HG03469 (cell line): ENCODE data around the gene ACSF3.

Experiments used
- ATAC-seq: cut with Tn5 transposase; IDR thresholded peaks from one replicate; pipeline ENCODE4 v1.9.1; 2021; ENCODE audit warnings: mild to moderate bottlenecking, moderate library complexity, moderate number of reproducible peaks; ENCODE audit not compliant: unreplicated experiment

ACSF3 gene

DNA sequence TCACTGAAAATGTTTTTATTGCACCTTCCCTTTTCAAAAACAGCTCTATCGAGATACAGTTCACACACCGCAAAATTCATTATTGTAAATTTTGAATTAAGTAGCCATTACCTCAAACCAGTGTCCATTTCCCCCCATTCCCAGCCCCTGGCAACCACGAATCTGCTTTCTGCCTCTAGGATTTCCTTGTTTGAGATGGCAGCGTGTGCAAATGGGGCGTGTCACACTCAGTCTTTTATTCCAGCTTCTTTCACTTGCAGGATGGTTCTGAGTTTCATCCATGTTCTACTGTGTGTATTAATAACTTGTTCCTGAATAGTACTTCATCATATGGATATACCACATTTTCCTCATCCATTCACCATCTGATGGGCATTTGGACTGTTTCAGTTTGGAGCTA lies 14.8 kb downstream of the ACSF3 start:
- ATAC-seq: no peak

- ATAC-seq: no peak
Observed at GRCh38 chr16:89110641-89111040, 17.0 kb downstream of the ACSF3 start.

DNA sequence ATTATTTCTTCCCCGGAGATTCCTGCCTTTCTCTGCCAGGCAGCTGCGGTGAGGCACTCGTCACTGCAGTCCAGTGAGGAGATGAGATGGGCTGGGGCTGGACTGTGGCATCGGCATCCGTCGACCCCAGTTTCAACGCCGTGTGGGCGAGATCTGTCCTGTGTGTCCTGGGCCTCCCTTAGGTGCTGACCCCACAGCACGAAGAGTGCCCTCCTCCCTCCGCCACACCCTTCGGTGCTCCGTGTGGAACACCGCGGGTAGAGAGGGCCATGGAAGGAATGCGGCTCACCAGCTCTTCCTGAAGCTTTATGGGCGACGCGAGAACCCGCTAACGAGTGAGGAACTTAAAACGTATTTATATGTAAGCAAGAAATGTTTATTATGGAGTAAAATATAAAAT lies 17.6 kb downstream of the ACSF3 start:
- ATAC-seq: no peak

DNA sequence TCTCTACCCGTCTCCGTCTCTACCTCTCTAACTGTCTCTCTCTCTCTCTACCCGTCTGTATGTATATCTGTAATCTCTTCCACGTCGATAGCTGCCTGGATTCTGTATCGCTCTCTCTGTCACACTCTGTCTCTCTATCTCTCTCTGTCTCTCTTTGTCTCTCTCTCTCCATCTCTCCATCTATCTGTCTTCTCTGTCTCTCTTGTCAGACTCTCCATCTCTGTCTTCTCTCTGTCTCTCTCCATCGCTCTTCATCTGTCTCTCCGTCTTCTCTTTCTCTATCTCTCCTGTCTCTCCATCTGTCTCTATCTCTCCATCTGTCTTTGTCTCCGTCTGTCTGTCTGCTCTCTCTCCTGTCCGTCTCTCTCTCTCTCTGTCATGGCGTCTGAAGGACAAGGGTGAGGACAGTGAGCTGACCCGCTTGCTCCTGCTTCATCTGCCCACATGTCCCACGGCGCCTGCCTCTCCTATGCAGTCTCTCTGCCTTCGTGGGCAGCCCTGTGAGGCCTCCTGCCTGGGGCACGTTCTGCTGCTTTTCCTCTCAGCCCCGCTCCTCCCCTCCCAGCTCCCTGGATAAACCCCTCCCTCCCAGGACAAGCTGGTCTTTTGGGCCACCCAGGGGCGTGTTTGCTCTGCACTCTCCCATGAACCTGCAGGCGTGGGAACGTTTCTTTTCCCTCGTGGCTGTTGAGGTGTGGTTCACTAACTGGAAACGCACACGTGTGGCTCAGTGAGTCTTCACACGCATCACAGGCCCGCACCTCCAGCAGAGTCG lies 18.9 kb downstream of the ACSF3 start:
- ATAC-seq: no peak

DNA sequence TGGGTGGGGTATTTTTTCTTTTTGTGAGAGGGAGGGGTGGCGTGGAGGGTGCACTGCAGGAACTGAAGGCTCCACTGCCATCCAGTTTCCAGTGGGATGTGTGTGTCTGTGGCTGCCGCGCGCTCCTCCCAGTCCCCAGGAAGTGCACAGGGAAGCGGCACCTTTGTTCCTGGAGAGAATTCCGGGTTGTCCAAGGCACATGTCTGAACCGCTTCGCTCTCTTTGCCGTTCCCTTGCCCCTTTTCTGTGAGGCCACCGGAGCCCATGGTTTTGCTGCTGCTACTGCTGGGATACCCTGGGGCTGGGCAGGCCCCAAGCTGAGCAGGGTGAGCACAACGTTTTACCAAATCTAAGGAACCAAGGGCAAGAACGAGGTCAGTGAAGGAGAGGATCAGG lies 19.5 kb downstream of the ACSF3 start:
- ATAC-seq: no peak

GRCh38 chr16:89113661-89114060 lies 20.0 kb downstream of the ACSF3 start:
- ATAC-seq: no peak

DNA sequence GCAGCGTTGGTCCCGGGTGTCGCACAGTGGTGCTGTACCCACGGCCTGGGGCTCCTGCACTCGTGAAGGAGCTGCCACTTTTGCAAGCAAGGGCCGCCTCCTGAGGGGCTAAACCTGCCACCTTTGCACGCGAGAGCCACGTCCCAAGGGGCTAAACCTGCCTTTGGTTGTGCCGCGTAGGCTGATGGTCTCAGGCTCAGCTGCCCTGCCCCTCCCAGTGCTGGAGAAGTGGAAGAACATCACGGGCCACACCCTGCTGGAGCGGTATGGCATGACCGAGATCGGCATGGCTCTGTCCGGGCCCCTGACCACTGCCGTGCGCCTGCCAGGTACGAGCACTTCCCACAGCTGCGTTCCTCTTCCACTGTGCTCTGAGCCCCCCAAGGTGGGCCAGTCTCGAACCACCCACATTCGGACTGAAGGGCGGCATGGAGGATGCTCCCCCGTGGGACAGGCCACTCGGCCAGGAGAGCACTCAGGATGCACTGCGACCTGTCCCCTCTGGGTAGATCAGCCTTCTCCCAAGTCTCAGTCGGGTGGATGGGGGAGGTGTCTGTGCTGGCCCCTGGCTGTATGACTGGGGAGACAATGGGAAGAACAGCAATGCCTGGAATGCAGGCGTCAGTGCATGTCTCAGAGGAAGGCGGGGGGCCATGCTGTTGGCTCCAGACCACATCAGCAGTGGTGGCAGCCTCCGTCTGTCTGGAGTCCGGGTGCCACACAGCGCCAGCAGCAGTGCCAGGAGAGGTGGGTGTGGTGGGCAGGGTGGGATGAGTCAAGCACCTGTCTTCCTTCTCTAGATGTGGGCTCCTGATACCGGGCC lies 20.7 kb downstream of the ACSF3 start:
- no peak for ATAC-seq

DNA sequence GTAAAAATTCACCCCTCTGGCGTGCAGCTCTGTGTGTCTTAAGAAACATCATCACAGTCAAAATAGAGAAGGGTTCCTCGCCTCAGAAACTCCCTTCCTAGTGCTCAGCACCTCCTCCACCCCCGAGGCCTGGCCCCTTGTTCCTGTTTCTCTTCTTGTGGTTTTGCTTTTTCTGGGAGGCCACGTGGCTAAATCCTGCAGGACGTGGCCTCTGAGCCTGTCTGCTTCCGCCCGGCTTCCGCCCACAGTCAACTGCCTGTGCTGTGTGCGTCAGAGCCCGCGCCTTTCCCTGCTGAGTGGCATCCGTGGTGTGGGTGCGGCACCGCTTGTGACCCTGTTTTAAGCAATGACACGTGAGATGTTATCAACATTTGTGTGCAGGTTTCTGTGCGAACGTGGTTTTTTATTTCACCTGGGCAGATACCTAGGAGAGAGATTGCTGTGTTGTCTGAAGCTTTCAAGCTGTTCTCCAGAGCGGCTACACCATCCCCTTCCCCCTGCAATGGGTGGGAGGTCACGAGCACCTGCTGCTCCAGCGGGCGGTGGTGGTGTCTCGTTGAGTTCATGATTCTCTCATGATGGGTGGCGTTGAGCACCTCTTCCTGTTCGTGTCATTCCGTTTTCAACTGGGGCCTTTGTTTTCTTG lies 21.7 kb downstream of the ACSF3 start:
- peak; percentile 74 for ATAC-seq

DNA sequence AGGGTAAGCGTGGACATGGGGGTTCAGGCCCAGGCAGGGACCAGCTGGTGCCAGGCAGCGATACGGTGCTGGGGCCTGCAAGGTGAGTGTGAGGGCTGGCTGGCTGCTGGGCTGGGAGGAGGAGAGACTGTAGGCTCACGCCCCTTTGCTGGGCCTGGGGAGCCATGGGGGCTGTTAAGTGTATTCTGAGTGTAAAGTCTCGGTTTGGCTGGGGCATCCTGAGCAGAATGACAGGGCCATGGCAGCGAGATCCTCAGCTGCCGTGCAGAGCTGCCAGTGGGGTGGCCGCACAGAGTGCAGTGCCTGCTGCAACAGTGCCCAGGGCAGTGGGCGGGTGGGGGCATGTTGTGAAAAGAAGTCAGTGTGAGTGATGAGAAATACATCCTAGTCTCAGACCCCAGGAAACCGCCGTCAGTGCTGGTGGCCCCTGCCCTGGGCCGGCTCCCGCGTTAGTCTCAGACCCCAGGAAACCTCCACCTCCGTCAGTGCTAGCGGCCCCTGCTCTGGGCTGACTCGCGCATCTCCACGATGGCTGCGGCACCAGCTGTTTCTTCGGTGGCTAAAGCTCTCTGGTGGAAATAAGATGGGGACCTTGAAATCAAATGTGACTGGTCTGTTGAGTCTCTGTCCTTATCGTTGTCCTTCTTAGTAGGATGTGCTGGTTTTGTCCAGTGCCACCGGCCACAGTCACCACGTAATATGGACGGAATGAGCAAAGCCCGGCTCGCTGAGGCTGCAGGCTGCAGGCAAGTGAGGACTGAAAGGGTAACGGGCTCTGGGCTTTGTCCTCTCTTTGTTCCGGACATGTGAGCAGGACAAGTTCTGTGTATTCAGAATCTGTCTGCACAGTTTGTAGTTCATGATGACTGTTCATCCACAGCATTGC lies 22.9 kb downstream of the ACSF3 start:
- no peak for ATAC-seq

DNA sequence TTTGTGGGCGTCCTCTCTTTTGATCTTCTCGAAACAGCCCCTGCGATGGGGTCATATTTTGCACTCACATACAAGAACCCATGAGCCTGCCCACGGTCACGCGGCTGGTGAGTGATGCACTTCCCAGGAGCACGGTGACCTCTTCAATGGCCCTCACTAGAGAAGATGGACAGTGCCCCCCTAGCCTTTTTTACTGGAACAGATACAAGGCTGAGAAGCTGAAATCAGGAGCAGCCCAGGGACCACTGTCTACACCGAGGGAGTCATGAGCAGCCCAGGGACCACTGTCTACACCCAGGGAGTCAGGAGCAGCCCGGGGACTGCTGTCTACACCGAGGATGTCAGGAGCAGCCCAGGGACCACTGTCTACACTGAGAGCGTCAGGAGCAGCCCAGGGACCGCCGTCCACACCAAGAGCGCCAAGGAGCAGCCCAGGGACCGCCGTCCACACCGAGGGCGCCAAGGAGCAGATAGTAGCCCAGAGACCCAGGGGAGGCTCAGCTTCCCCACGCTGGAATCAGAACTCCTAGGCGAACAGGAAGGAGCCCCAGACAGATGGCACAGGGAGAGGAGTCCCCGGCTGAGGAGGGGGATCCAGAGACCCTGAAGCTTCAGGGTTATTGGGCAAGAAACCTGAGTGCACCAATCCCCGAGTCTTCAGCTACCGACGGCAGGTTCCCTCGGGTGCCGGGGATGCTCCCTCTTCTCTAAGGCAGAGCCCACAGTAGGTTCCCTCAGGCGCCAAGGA lies 23.7 kb downstream of the ACSF3 start:
- no peak for ATAC-seq

- ATAC-seq: no peak
Observed at GRCh38 chr16:89117975-89118289, 24.3 kb downstream of the ACSF3 start.

DNA sequence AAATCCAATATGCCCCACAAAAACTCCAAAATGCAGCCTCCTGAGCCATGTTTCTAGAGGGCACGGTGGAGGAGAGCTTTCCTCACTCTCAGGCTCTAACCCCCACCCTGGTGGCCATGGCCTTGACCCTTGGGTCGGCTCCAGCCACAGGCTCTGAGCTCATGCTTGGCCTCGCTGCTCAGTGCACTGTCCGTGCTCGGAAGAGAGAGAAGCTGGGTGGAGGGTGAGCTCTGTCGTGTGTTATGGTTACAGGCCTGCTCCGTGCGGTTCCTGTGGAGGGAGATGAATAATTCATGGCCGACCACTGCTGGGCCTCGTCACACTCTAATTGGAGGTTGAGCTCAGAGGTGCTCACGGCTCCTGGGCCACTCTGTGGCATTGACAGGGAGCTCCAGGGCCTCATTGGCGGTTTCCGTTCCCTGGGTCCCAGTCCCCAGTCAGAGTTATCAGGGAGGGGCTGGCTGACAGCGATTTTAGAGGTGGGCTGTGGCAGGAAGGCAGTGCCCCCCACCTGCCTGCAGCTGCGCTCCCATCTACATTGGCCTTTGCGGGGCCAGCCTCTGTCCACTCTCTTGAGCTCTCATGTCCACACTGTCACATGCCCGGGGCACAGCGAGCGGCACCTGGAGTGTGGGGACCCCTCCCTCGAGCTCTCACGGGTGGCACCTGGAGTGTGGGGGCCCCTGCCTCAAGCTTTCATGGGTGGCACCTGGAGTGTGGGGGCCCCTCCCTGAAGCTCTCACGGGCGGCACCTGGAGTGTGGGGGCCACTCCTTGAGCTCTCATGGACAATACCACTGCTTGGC lies 24.9 kb downstream of the ACSF3 start:
- ATAC-seq: no peak

DNA sequence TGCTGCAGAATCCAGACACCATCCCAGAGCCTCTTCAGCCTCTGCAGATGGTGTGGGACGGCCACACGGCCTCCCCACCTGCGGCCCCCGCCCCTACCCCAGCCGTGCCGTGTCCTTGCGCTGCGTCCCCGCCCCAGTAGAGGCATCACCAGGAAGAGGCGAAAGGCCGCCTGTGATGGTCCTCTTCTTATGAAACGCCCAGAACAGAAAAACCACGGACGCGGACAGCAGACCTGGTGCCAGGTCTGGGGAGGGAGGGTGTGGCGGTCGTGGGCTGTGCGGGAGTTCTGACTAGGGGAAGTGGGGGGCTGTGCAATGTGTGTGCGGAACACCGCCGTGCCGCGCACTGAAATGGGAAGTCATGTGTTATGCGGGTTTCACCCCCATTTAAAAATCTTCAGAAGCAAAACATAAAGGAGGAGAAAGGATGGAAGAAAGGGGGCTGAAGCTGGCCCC lies 25.5 kb downstream of the ACSF3 start:
- ATAC-seq: no peak

GRCh38 chr16:89119661-89120141 lies 26.0 kb downstream of the ACSF3 start:
- ATAC-seq: no peak

GRCh38 chr16:89120281-89120680 lies 26.6 kb downstream of the ACSF3 start:
- ATAC-seq: no peak

DNA sequence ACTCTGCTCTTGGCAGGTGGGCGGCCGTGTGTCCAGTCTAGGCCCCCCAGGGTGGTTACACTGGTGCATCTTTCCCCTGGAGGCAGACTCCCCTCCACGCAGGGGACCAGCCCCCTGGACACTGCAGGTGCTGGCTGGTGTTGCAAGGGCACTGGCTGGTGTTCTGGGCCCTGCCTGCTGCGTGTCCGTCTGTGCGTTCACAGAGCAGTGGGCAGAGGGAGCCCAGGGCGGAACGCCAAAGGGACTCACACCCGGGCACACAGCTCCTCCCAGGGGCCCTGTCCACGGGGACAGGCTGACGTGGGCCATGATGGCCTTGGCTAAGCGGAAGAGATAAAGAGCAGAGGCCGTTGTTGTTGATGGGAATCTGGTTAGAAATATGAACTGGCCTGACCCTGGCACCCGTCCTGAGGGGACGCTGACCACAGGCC lies 27.3 kb downstream of the ACSF3 start:
- ATAC-seq: no peak

DNA sequence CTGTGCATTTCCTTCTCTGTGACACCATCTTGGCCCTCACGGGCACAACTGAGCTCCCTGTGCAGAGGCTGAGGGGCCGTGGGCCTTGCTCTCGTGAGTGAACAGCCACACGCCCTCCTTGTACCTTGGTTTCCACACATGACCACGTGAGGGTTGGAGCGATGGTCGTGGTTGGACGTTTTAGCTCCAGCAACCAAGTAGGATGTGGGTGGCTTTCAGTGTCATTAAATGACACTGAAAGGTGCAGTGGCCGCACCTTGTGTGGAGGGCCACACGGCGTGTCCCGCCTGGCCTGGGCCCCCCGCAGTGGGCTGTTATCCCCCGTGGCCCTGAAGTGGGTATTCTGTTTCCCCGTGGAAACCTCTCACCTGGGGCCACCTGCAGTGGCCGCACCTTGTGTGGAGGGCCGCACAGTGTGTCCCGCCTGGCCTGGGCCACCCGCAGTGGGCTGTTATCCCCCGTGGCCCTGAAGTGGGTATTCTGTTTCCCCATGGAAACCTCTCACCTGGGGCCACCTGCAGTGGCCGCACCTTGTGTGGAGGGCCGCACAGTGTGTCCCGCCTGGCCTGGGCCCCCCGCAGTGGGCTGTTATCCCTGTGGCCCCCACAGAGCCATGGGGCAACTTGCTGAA lies 28.2 kb downstream of the ACSF3 start:
- ATAC-seq: no peak

DNA sequence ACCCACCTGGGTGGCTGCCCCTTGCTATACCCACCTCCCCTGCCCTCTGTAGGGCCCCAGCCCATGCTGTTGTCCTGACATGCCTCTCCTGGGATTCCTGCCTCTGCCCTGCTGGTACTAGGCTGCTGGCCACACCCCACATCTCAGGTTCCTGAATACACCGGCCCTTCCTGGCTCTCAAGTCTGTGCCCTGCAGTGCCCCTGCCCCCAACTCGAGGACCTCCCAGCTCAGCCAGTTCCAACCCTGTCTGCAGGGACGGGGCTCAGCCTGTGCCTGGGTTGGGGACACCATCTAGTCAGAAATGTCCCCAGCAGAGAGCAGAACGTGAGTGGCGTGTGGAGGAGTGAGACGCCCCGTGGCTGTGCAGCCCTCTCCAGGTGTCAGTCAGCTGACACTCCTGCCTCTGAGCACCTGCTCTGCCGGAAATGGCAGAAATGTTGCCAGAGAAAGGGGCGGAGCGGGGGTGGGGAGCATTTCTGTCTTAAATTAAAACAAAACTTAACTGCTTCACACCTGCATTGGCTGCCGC lies 28.7 kb downstream of the ACSF3 start:
- ATAC-seq: no peak
